ENCODE results near the gene TNFAIP1.

GRCh38 chr17:28290703-28291102, 44.9 kb upstream of the TNFAIP1 start:
- TF ChIP-seq, protein P1, sequence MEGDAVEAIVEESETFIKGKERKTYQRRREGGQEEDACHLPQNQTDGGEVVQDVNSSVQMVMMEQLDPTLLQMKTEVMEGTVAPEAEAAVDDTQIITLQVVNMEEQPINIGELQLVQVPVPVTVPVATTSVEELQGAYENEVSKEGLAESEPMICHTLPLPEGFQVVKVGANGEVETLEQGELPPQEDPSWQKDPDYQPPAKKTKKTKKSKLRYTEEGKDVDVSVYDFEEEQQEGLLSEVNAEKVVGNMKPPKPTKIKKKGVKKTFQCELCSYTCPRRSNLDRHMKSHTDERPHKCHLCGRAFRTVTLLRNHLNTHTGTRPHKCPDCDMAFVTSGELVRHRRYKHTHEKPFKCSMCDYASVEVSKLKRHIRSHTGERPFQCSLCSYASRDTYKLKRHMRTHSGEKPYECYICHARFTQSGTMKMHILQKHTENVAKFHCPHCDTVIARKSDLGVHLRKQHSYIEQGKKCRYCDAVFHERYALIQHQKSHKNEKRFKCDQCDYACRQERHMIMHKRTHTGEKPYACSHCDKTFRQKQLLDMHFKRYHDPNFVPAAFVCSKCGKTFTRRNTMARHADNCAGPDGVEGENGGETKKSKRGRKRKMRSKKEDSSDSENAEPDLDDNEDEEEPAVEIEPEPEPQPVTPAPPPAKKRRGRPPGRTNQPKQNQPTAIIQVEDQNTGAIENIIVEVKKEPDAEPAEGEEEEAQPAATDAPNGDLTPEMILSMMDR (IDR thresholded peaks at IDR 0.05 in 4 of 5, conservative IDR thresholded peaks at IDR 0.05 in 1 of 5), result no peak
- TF ChIP-seq POLR2A (IDR thresholded peaks at IDR 0.05), result no peak
